ENCODE measurements around the gene TMTC4.
"Not testable (repeated sequence)": the region's sequence is repeated elsewhere in the genome, so short reads cannot be mapped to it uniquely, and the experiment has no call there.

Gene TMTC4

GRCh38 chr13:100674572-100674871, at the start of gene TMTC4:
TMTC4 (minus strand) TSS chr13:100674795; CDS start chr13:100670362, 4,433 bp downstream.
- no peak for DNase-seq (ENCODE audit: low spot score)

- no peak for DNase-seq (ENCODE audit: low spot score)
These were observed 47.9 kb upstream of the TMTC4 start for GRCh38 chr13:100722517-100722916.

DNA sequence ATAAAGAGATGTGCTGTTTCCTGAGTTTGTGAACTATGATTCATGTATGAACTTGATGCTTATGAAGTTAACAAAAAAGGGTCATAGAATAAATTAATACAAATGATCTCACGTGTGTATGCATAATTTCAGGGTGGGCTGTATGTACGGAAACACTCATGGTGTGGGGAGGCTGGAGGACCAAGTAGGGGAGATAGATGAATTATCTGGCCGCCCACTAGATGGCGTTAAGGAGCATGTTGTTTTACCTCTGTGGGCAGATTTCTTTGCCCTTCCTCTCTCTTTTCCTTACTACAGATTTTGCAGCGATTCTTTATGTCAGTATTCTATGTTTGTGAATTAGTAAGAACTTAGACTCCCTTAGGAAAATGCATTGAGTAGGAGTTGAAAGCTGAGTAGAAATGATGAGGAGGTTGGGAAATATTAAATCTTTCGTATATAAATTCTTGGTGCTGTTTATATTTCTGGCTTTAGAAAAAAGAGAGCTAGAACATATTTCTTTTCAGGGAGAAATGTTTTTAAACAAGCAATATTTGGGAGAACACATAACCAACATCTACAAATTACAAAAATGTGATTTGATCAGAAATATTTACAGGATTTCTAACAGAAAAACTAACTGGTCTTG, 47.4 kb upstream of the TMTC4 start:
- DNase-seq (ENCODE audit: low spot score) = peak; percentile 57

DNA sequence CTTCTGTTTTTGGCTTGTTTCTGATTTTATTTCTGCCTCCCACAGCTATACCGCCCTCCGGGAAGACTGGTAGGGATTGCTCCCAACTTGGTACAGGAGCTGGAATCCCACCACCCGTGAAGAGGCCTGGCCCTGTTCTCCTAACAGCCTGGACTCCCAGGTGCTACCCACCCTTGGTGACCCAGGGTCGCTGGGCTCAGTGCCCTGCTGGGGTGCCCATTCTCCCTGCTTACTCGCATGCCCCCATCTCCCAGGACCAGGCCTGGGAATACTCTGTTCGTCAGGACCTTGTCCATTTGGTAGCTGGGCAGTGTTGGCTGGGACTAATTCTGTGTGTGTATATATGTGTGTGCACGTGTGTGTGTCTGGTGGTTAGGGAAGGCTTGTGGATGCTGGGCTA, 41.0 kb upstream of the TMTC4 start:
- no peak for DNase-seq (ENCODE audit: low spot score)

GRCh38 chr13:100714478-100714877, 39.9 kb upstream of the TMTC4 start:
- DNase-seq (ENCODE audit: low spot score) = no peak

GRCh38 chr13:100710176-100710575, 35.6 kb upstream of the TMTC4 start:
- no peak for DNase-seq (ENCODE audit: low spot score)

- no peak for DNase-seq (ENCODE audit: low spot score)
These were observed 33.5 kb upstream of the TMTC4 start for GRCh38 chr13:100707818-100708740.

DNA sequence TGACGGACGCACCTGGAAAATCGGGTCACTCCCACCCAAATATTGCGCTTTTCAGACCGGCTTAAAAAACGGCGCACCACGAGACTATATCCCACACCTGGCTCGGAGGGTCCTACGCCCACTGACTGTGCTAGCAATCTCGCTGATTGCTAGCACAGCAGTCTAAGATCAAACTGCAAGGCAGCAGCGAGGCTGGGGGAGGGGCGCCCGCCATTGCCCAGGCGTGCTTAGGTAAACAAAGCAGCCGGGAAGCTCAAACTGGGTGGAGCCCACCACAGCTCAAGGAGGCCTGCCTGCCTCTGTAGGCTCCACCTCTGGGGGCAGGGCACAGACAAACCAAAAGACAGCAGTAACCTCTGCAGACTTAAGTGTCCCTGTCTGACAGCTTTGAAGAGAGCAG, 23.7 kb upstream of the TMTC4 start:
- not testable (repeated sequence) for DNase-seq (ENCODE audit: low spot score)

DNA sequence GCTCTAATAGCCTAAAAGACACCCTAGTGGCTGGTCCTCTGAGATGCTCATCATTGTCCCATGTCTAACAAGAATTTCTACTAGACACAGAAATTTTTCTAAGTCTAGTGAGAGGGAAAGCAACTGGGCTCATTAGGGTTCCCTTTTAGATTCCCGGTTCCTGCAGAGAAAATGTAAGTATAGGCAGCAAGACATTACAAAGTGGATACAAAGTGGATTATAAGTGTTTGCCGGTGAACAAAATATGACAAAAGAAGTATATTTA, 20.8 kb upstream of the TMTC4 start:
- no peak for DNase-seq (ENCODE audit: low spot score)

DNA sequence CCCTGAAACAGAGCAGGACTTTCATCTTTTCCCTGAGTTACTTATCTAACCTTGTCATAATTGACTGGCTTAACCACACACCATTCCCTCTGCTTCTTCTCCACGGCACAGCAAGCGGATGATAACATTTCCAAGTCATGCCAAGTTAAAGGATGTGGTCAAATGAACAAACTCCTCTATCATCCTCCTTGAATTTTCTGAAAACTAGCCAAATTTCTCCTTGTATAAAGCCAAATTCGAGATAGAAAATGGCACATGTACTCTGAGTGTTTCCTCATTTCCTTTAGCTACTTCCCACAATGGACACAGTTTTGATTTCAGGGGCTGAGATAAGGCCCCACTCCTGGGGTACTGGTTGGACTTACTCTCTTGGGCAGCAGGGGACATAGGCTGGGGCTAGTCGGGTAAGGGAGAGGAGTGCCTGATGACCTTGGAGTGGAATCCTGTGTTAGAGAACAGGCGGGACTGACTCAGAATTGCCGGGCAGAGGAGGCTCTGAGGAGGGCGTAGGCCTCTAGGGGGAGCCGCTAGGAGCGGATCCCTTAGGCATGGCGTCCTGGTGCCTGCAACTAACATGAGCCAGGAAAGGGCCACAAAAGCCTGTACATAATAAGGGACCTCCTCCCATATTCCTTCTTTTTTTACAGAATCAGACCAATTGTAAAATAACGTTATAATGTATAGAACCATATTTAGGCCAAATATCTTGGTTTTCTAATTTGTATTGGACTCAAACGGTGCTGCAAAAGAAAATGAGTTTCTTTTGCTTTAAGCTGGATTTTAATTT, 20.3 kb upstream of the TMTC4 start:
- peak; percentile 45 for DNase-seq (ENCODE audit: low spot score)

GRCh38 chr13:100689191-100689590, 14.6 kb upstream of the TMTC4 start:
- no peak for DNase-seq (ENCODE audit: low spot score)

DNA sequence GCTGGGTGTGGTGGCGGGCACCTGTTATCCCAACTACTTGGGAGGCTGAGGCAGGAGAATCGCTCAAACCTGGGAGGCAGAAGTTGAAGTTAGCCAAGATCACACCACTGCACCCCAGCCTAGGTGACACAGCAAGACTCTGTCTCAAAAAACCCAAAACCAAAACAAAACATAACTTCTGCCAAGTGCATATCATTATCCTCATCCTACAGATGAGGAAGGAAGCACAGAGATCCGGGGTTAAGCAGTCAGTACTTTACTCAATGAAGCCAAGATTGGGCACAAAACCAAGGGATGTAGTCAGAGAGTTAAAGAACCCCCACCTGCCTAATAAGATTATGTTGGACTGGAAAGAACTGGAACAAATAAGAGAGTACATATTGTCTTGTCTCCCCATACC, 5.5 kb upstream of the TMTC4 start:
- no peak for DNase-seq (ENCODE audit: low spot score)

DNA sequence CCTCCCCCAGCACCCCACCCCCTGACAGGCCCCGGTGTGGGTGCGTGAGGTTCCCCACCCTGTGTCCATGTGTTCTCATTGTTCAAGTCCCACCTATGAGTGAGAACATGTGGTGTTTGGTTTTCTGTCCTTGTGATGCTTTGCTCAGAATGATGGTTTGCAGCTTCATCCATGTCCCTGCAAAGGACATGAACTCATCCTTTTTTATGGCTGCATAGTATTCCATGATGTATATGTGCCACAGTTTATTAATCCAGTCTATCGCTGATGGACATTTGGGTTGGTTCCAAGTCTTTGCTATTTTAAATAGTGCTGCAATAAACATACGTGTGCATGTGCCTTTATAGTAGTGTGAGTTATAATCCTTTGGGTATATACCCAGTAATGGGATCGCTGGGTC, 2.5 kb upstream of the TMTC4 start:
- not testable (repeated sequence) for DNase-seq (ENCODE audit: low spot score)

DNA sequence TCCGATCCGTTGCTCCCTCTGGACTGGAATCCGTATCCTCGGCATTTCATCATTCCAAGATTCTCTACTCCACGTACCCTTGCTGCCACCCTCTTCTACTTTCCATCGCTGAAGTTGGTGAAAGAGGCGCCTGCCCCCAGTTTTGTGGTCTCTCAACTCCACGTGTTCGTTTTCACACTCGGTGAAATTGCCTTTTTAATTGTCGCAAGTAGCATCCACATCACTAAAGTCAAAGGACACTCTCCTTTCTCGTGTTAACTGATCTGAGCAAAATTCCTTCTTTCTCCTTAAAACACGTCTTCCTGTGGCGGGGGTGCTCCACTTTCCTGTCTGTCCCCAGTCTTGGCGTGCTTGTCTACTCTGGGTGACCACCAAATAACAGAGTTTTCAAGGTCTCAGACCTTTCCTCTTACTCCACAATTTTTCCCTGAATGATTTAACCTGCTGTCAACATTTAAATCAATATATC, 1.1 kb upstream of the TMTC4 start:
- no peak for DNase-seq (ENCODE audit: low spot score)

GRCh38 chr13:100674872-100675660, 471 bp upstream of the TMTC4 start:
- peak; percentile 90 for DNase-seq (ENCODE audit: low spot score)

- DNase-seq (ENCODE audit: low spot score) = peak; percentile 60
These were observed 653 bp downstream of the TMTC4 start for GRCh38 chr13:100673713-100674571.

DNA sequence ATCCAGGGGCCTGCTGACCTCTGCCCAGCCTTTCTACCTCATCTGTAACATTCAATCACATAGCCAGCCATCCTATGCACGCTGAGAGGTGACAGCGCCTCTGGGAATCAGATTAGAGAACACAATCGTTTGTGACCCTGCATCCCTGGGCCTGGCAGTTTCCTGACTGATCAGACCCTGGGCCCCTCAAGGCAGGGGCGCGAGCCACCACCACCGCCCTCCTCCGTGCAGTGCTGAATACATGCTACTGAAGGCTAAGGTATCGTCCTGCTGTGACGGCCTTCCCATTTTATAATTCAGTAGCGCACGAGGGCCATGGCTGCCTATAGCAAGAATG, 1.3 kb downstream of the TMTC4 start:
- DNase-seq (ENCODE audit: low spot score) = no peak

DNA sequence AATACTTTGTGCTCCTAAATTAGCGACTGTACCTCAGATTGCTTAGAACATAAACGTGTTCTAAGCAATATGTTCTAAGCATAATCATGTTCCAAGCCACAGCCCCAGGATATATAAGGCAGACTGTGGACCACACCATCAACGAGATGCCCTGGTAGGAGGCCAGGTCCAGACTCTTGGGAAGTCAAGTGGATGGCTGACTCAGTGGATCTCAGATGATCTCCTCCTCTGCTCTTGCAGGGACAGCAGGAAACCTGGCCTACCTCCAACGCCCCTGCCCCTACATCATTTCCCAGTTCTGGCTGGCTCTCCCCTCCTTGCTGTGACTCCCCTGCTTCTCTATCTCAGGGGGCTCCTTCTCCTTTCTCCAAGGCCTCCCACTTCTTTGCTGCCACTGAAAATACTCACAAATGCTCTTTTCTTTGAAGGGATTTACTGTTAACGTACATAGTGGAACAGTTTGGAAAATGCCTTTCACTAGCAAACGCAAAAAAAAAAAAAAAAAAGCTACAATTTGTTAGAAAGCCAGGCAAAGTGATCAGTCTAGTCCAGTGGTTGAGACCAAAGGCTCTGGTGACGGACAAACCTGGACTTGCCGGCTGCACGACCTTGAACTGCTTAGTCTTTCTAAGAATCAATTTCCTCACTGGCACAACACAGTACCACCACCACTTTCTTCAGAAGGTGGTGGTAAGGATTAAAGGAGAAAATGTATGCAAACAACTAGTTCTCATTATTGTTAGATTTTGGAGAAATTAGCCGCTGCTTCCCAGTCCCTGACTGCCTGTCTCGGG, 3.0 kb downstream of the TMTC4 start:
- DNase-seq (ENCODE audit: low spot score) = no peak

GRCh38 chr13:100668408-100668807, 6.2 kb downstream of the TMTC4 start:
- DNase-seq (ENCODE audit: low spot score) = no peak

- DNase-seq (ENCODE audit: low spot score) = no peak
These were observed 6.7 kb downstream of the TMTC4 start for GRCh38 chr13:100667894-100668293.

DNA sequence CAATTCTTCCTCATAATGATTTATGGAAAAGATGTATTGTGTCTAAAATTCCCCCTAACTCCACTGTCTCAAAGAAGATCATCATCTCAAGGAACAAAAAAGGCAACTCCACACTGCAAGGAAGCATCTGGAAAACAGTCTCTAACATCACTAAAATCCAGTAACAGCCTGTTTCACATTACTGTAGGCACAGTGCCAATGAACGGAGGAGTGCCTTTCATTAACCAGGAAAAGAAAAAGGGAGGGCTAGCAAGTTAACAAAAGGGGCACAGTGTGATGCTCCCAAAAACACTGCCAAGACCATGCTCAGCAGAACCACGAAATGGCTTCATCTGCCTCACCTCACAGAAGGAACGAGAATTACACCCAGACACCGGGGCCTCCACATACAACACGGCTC, 8.5 kb downstream of the TMTC4 start:
- DNase-seq (ENCODE audit: low spot score) = no peak
